IPS DF 19.7 (cell line): ENCODE results near the gene GPR62.

ENCODE experiments used
- DNase-seq: peaks from one replicate; pipeline ENCODE4 v3.0.0-alpha.2; 2013; ENCODE audit warnings: low read depth, low spot score

The GPR62 gene

GRCh38 chr3:51955893-51956770, 951 bp downstream of the GPR62 start:
- DNase-seq = no peak

- no peak for DNase-seq
These were observed 2.5 kb downstream of the GPR62 start for GRCh38 chr3:51957520-51958205.

- no peak for DNase-seq
These were observed 3.7 kb downstream of the GPR62 start for GRCh38 chr3:51958603-51959521.

- no peak for DNase-seq
These were observed 4.5 kb downstream of the GPR62 start for GRCh38 chr3:51959651-51960050.

- no peak for DNase-seq
These were observed 5.2 kb downstream of the GPR62 start for GRCh38 chr3:51960386-51960785.

- no peak for DNase-seq
These were observed 5.8 kb downstream of the GPR62 start for GRCh38 chr3:51961011-51961410.

GRCh38 chr3:51961602-51962569, 6.7 kb downstream of the GPR62 start:
- DNase-seq = no peak

- DNase-seq = no peak
These were observed 7.8 kb downstream of the GPR62 start for GRCh38 chr3:51962854-51963530.

- DNase-seq = no peak
These were observed 8.8 kb downstream of the GPR62 start for GRCh38 chr3:51963951-51964451.

GRCh38 chr3:51964521-51964920, 9.3 kb downstream of the GPR62 start:
- no peak for DNase-seq

GRCh38 chr3:51966016-51966415, 10.8 kb downstream of the GPR62 start:
- DNase-seq = no peak

- no peak for DNase-seq
These were observed 11.3 kb downstream of the GPR62 start for GRCh38 chr3:51966486-51966885.

- DNase-seq = no peak
These were observed 11.8 kb downstream of the GPR62 start for GRCh38 chr3:51966922-51967383.

- no peak for DNase-seq
These were observed 12.4 kb downstream of the GPR62 start, which contains the start of gene PCBP4 for GRCh38 chr3:51967384-51968169. Gene PCBP4, minus strand, starts transcription at chr3:51967454. Its CDS starts 6,214 bp downstream, at chr3:51961240.

GRCh38 chr3:51968170-51968775, 13.1 kb downstream of the GPR62 start:
- DNase-seq = no peak

- no peak for DNase-seq
These were observed 13.9 kb downstream of the GPR62 start for GRCh38 chr3:51968883-51969678.

- no peak for DNase-seq
These were observed 14.7 kb downstream of the GPR62 start for GRCh38 chr3:51969841-51970240.
